ENCODE results near the gene NEMP1.
A peak's percentile ranks its signal among the peaks of the same experiment; 100 is the strongest.

The NEMP1 gene

GRCh38 chr12:57111031-57111734, 32.6 kb upstream of the NEMP1 start, which contains the start of gene STAT6:
TSS of gene STAT6 (minus strand) at chr12:57111362. CDS start at chr12:57108278, 3,084 bp downstream.
- TF ChIP-seq CREB1 (IDR thresholded peaks at IDR 0.05; ENCODE audit: low read depth) (no peak), ZBTB7A (IDR thresholded peaks at IDR 0.05; ENCODE audit: low read depth) (no peak; the same call in 1 of the 2 replicates), REST (IDR thresholded peaks at IDR 0.05; ENCODE audit: low read depth) (peak; percentile 50; the same call in 1 of the 2 replicates)

- TF ChIP-seq MAX (IDR thresholded peaks at IDR 0.05) (no peak), USF1 (IDR thresholded peaks at IDR 0.05) (no peak), TCF12 (IDR thresholded peaks at IDR 0.05; ENCODE audit: low read depth) (no peak), TAF1 (IDR thresholded peaks at IDR 0.05; ENCODE audit: low read depth) (no peak), YY1 (IDR thresholded peaks at IDR 0.05; ENCODE audit: low read depth) (no peak), TEAD4 (IDR thresholded peaks at IDR 0.05) (no peak), REST (IDR thresholded peaks at IDR 0.05; ENCODE audit: low read depth) (no peak), NFIC (IDR thresholded peaks at IDR 0.05) (no peak), EP300 (IDR thresholded peaks at IDR 0.05; ENCODE audit: borderline replicate concordance) (no peak), CEBPB (IDR thresholded peaks at IDR 0.05) (no peak), FOXM1 (IDR thresholded peaks at IDR 0.05; ENCODE audit: borderline replicate concordance, low read depth) (no peak), ZBTB7A (IDR thresholded peaks at IDR 0.05; ENCODE audit: low read depth) (no peak), CREB1 (IDR thresholded peaks at IDR 0.05; ENCODE audit: low read depth) (no peak), EGR1 (IDR thresholded peaks at IDR 0.05) (no peak), RAD21 (IDR thresholded peaks at IDR 0.05; ENCODE audit: low read depth) (no peak)
Observed at GRCh38 chr12:57110104-57111030, 31.8 kb upstream of the NEMP1 start.

- TF ChIP-seq USF1 (IDR thresholded peaks at IDR 0.05): no peak
- TF ChIP-seq RAD21 (IDR thresholded peaks at IDR 0.05; ENCODE audit: low read depth): no peak
- no peak for TF ChIP-seq MAX (IDR thresholded peaks at IDR 0.05)
- TF ChIP-seq CEBPB (IDR thresholded peaks at IDR 0.05): no peak
- TF ChIP-seq EP300 (IDR thresholded peaks at IDR 0.05; ENCODE audit: borderline replicate concordance): no peak
- TF ChIP-seq CREB1 (IDR thresholded peaks at IDR 0.05; ENCODE audit: low read depth): no peak
- TF ChIP-seq FOXM1 (IDR thresholded peaks at IDR 0.05; ENCODE audit: borderline replicate concordance, low read depth): no peak
- no peak for TF ChIP-seq YY1 (IDR thresholded peaks at IDR 0.05; ENCODE audit: low read depth)
- no peak for TF ChIP-seq ZBTB7A (IDR thresholded peaks at IDR 0.05; ENCODE audit: low read depth)
- TF ChIP-seq TAF1 (IDR thresholded peaks at IDR 0.05; ENCODE audit: low read depth): no peak
- TF ChIP-seq NFIC (IDR thresholded peaks at IDR 0.05): no peak
- no peak for TF ChIP-seq REST (IDR thresholded peaks at IDR 0.05; ENCODE audit: low read depth)
Observed at GRCh38 chr12:57109207-57110103, 30.9 kb upstream of the NEMP1 start.

Measured in Ishikawa (cell line).